Fibroblast of peridontal ligament (primary cell): ENCODE results near the gene GPR39.

Source experiments
- DNase-seq: peaks from one replicate; pipeline ENCODE4 v3.0.0-alpha.2; 2010; ENCODE audit errors: extremely low read depth

GPR39 gene

GRCh38 chr2:132412021-132412420 is 4.6 kb upstream of the GPR39 start:
- DNase-seq, result no peak

- DNase-seq, result no peak
These were observed 2.5 kb upstream of the GPR39 start for GRCh38 chr2:132414081-132414480.

- DNase-seq, result peak; percentile 34
These were observed 1.2 kb upstream of the GPR39 start for GRCh38 chr2:132415256-132415914.

GRCh38 chr2:132415915-132416722 is 486 bp upstream of the GPR39 start:
- peak; percentile 91 for DNase-seq

- no peak for DNase-seq
These were observed 928 bp downstream of the GPR39 start for GRCh38 chr2:132417430-132418035.

GRCh38 chr2:132419235-132419634 is 2.6 kb downstream of the GPR39 start:
- DNase-seq, result no peak

- DNase-seq, result no peak
These were observed 3.3 kb downstream of the GPR39 start for GRCh38 chr2:132419941-132420340.

- peak; percentile 49 for DNase-seq
These were observed 4.5 kb downstream of the GPR39 start for GRCh38 chr2:132420816-132421805.

GRCh38 chr2:132422736-132423135 is 6.1 kb downstream of the GPR39 start:
- DNase-seq, result no peak

GRCh38 chr2:132424526-132425121 is 8.0 kb downstream of the GPR39 start:
- peak; percentile 92 for DNase-seq

GRCh38 chr2:132426033-132426432 is 9.4 kb downstream of the GPR39 start:
- DNase-seq, result no peak

GRCh38 chr2:132426656-132427055 is 10.1 kb downstream of the GPR39 start:
- no peak for DNase-seq

- no peak for DNase-seq
These were observed 12.7 kb downstream of the GPR39 start for GRCh38 chr2:132429351-132429750.

GRCh38 chr2:132429941-132430573 is 13.5 kb downstream of the GPR39 start:
- no peak for DNase-seq

- DNase-seq, result no peak
These were observed 14.3 kb downstream of the GPR39 start for GRCh38 chr2:132430895-132431294.

- no peak for DNase-seq
These were observed 21.5 kb downstream of the GPR39 start for GRCh38 chr2:132437852-132438669.

GRCh38 chr2:132438691-132439090 is 22.1 kb downstream of the GPR39 start:
- DNase-seq, result peak; percentile 76

- DNase-seq, result peak; percentile 41
These were observed 23.2 kb downstream of the GPR39 start for GRCh38 chr2:132439703-132440398.

- DNase-seq, result peak; percentile 24
These were observed 24.4 kb downstream of the GPR39 start for GRCh38 chr2:132441051-132441450.
